Measurements from ENCODE around the gene DMTF1.
A peak's percentile ranks its signal among the peaks of the same experiment; 100 is the strongest.

The DMTF1 gene

DNA sequence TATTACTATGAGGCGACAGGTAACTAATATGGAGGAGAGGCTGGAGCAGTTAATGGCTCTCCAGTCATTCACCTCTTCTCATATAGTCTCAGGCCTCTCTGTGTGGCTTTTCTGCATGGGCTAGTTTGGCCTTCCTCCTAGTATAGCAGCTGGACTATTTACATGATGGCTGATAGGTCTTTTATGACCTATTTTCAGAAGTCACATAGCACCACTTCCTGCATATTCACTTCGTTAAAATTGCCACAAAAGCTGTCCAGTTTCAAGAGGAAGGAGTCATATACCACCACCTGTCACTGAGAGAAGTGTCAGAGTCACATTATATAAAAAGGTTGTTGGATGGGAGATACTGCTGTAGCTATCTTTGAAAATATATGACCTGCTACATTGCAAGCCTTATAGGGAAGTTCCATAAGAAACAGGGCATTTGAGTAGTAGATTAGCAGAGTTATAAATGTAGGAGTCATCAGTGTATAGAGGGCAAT, 8.0 kb upstream of the DMTF1 start:
- Histone ChIP-seq H3K4me1 (ENCODE audit: control insufficient read depth in 5 of 5, insufficient read depth in 5 of 5, low read length in 5 of 5) (peaks cover 0 to 3% (median 0%) of the 10 kb centered on the region in 5 donors), H3K36me3 (ENCODE audit: control insufficient read depth in 5 of 5, insufficient read depth in 5 of 5, low read length in 5 of 5) (no peaks in the 10 kb centered on the region), H3K27ac (ENCODE audit: low read depth, low read length) (no peak overlapping the region), H3K9me3 (ENCODE audit: control insufficient read depth in 5 of 5, low read length in 5 of 5) (no peaks in the 10 kb centered on the region), H3K27me3 (ENCODE audit: control insufficient read depth in 5 of 5, insufficient read depth in 4 of 5, low read length in 5 of 5) (no peaks in the 10 kb centered on the region), H3K9ac (ENCODE audit: low read length in 5 of 5) (no peak overlapping the region), H3K4me3 (ENCODE audit: low read depth in 1 of 5, low read length in 5 of 5) (no peak overlapping the region)

DNA sequence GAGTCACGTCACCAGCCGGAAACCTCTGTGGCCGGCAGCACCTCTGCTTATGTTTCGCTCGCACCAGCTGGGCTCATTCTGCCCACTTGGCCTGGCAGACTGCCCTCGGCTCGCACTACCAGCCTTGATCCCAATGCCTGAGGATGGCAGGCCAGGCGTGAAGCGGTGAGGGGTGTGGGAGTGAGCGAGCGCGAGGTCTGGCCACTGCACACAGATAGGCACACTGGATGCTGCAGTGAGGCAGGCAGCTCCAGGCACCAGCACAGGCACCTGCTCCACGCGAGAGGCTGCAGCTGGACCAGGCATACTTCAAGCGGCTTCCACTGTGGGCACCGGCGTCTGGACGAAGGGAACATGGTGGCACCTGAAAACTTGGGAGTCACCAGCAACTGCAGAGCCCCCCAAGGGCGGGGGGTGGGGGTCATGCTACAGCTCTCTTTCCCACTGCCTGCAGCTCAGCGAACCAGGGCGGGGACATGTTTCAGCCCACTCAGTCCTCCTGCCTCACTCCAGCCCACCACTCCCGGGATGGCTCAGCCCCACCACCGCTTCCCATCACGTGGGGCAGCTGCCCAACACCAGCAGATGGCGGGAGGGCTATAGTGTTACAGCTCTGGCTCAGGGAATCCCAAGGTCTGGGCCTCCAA, 5.4 kb upstream of the DMTF1 start:
- Histone ChIP-seq H3K9me3 (ENCODE audit: control insufficient read depth in 5 of 5, low read length in 5 of 5) (no peaks in the 10 kb centered on the region), H3K9ac (ENCODE audit: low read length in 5 of 5) (no peak overlapping the region), H3K4me3 (ENCODE audit: low read depth in 1 of 5, low read length in 5 of 5) (no peak overlapping the region), H3K36me3 (ENCODE audit: control insufficient read depth in 5 of 5, insufficient read depth in 5 of 5, low read length in 5 of 5) (no peaks in the 10 kb centered on the region), H3K27me3 (ENCODE audit: control insufficient read depth in 5 of 5, insufficient read depth in 4 of 5, low read length in 5 of 5) (no peaks in the 10 kb centered on the region), H3K27ac (ENCODE audit: low read depth, low read length) (no peak overlapping the region), H3K4me1 (ENCODE audit: control insufficient read depth in 5 of 5, insufficient read depth in 5 of 5, low read length in 5 of 5) (peaks cover 0 to 13% (median 8%) of the 10 kb centered on the region in 5 donors)

DNA sequence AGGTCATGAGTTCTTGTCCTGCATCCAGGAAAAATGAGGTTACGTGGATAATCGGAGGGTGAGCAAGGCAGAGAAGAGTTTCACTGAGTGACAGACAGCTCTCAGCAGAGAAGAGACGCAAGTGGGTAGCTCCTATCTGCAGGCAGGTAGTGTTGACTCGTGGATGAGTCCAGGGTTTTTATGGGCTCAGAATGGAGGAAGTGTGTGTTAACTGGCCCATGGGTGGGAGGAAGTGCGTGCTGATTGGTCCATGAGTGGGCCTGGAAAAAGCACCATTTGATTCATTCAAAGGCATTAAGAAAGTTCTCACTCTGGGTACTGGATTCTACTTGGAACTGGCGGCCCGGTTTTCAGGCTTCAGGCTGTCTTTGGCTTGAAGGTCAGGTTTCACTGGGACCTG, 4.8 kb upstream of the DMTF1 start:
- Histone ChIP-seq H3K9ac (ENCODE audit: low read length in 5 of 5) (no peak overlapping the region), H3K27ac (ENCODE audit: low read depth, low read length) (no peak overlapping the region), H3K4me1 (ENCODE audit: control insufficient read depth in 5 of 5, insufficient read depth in 5 of 5, low read length in 5 of 5) (peaks cover 0 to 14% (median 8%) of the 10 kb centered on the region in 5 donors), H3K4me3 (ENCODE audit: low read depth in 1 of 5, low read length in 5 of 5) (no peak overlapping the region), H3K36me3 (ENCODE audit: control insufficient read depth in 5 of 5, insufficient read depth in 5 of 5, low read length in 5 of 5) (no peaks in the 10 kb centered on the region), H3K27me3 (ENCODE audit: control insufficient read depth in 5 of 5, insufficient read depth in 4 of 5, low read length in 5 of 5) (no peaks in the 10 kb centered on the region), H3K9me3 (ENCODE audit: control insufficient read depth in 5 of 5, low read length in 5 of 5) (no peaks in the 10 kb centered on the region)

DNA sequence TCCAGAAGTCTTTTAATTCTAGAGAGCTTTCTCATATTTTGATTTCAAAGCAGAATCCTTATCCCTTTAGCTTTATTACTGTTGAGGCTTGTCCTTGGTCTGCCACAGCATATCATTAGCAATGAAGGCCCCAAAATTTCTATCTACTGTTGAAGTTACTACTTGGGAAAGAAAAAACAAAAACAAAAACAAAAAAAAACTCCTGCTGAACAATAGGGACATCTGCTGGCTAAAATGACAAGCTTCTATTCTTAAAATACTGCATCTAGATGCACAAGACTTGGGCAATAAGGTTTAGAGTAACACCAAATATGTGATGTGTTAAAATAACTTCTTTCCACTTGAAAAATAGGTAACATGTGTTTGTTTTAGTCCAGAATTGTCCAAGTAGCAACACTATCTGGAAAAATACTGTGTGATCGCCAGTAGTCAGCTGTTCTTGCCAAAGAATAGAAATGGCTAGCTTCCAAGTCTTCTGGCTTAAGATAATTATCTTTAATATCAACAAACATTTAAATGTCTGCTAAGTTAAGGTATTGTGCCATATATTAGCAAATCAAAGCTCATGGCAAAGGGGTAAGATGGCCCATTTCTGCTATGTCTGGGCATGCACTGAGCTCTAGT, 3.8 kb upstream of the DMTF1 start:
- Histone ChIP-seq H3K9me3 (ENCODE audit: control insufficient read depth in 5 of 5, low read length in 5 of 5) (no peaks in the 10 kb centered on the region), H3K4me3 (ENCODE audit: low read depth in 1 of 5, low read length in 5 of 5) (no peak overlapping the region), H3K4me1 (ENCODE audit: control insufficient read depth in 5 of 5, insufficient read depth in 5 of 5, low read length in 5 of 5) (peaks cover 0 to 15% (median 11%) of the 10 kb centered on the region in 5 donors), H3K27me3 (ENCODE audit: control insufficient read depth in 5 of 5, insufficient read depth in 4 of 5, low read length in 5 of 5) (no peaks in the 10 kb centered on the region), H3K9ac (ENCODE audit: low read length in 5 of 5) (no peak overlapping the region), H3K36me3 (ENCODE audit: control insufficient read depth in 5 of 5, insufficient read depth in 5 of 5, low read length in 5 of 5) (no peaks in the 10 kb centered on the region), H3K27ac (ENCODE audit: low read depth, low read length) (no peak overlapping the region)

DNA sequence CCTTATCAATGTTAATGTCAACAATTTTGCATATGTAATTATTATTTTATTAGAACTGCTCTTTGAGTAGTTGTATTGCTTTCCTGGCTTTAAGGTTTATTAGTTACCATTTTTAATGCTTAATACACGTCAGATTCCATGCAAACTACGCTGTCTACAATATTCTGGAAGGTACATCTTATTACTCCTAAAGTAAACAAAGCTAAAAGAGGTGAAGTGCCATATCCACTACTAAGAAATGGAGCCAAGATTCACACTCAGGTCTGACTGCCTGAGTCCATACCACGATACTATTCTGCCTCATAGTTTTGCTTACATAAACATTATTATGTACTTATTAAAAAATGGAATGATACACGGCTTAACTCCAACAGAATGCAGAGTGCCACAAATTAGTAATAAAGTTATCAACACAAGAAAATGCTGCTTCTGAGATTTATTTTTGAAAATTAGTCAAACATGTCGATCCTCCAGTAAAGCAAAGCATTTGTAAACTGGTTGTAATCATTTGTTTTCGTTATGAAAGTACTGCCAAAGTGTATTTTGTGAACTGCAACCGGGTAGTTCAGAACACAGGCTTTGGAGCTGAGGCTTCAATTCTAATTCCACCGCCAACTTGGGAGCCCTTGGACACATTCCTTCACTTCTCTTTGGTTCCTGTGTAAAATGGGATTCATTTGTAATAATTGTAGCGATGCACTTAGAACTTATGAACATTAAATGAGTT, 1.1 kb upstream of the DMTF1 start:
- Histone ChIP-seq H3K27me3 (ENCODE audit: control insufficient read depth in 5 of 5, insufficient read depth in 4 of 5, low read length in 5 of 5) (no peaks in the 10 kb centered on the region), H3K9me3 (ENCODE audit: control insufficient read depth in 5 of 5, low read length in 5 of 5) (no peaks in the 10 kb centered on the region), H3K4me3 (ENCODE audit: low read depth in 1 of 5, low read length in 5 of 5) (peak overlapping the region in 4 of 5 donors; percentile 79 to 89 (median 88)), H3K9ac (ENCODE audit: low read length in 5 of 5) (peak overlapping the region; percentile 57 to 94 (median 82)), H3K27ac (ENCODE audit: low read depth, low read length) (peak overlapping the region; percentile 99), H3K4me1 (ENCODE audit: control insufficient read depth in 5 of 5, insufficient read depth in 5 of 5, low read length in 5 of 5) (peaks cover 4 to 41% (median 34%) of the 10 kb centered on the region in 5 donors), H3K36me3 (ENCODE audit: control insufficient read depth in 5 of 5, insufficient read depth in 5 of 5, low read length in 5 of 5) (no peaks in the 10 kb centered on the region)

DNA sequence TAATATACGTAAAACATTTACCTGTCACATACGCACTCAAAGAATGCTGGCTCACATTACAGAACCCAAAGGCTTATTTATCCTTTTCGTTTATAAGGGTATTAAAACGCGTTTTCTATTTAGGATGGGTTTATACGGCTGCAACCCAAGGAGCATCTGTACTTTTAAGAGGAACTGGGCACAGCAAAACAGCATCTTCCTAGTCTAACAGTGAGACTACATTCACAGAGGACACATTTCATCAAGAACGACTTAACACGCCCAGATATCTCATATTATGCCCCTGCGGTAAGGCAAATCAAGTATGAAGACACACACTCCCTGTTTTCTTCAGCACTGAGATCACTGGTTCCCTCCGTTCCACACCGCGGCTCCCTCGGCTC, 533 bp upstream of the DMTF1 start:
- no peaks in the 10 kb centered on the region for H3K9me3 ChIP-seq (ENCODE audit: control insufficient read depth in 5 of 5, low read length in 5 of 5)
- H3K36me3 ChIP-seq (ENCODE audit: control insufficient read depth in 5 of 5, insufficient read depth in 5 of 5, low read length in 5 of 5): no peaks in the 10 kb centered on the region
- H3K4me1 ChIP-seq (ENCODE audit: control insufficient read depth in 5 of 5, insufficient read depth in 5 of 5, low read length in 5 of 5): peaks cover 4 to 46% (median 39%) of the 10 kb centered on the region in 5 donors
- H3K4me3 ChIP-seq (ENCODE audit: low read depth in 1 of 5, low read length in 5 of 5): peak overlapping the region; percentile 63 to 89 (median 88)
- peak overlapping the region; percentile 99 for H3K27ac ChIP-seq (ENCODE audit: low read depth, low read length)
- H3K27me3 ChIP-seq (ENCODE audit: control insufficient read depth in 5 of 5, insufficient read depth in 4 of 5, low read length in 5 of 5): no peaks in the 10 kb centered on the region
- H3K9ac ChIP-seq (ENCODE audit: low read length in 5 of 5): peak overlapping the region; percentile 57 to 94 (median 82)

DNA sequence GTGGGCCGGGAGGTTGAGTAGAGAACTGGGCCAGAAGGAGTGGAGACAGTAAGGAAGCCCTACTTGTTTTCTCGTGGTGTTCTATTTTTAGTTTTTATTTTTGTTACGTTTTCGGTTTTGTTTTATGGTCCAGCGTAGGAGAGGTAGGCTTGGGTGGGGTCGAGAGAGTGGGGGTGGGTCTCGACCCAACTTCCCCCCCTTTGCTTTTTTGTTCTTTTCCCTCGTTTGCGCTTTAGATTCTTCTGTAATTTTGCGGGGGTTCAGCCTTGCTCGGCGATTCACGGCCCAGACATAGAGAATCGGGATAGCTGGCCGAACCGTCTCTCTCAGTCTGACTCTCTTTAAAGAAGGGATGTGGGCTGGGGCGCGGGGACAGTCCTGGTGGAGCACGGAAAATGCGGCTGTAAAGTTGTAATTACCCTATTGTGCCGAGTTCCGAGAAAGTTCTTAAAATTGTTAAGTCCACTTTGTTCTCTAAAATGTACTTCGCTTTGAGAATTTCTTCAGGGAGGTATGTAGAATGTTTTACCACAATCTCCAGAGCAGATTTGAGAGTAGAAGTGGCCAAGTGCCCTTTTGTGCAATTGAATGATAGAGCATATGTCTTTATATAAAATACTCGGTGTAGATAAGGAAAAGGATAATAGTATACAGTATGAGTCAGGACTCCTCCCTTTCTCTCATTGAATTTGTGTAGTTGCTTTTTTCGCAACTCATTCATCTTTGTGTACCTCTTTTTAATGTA, 816 bp downstream of the DMTF1 start:
- Histone ChIP-seq H3K4me1 (ENCODE audit: control insufficient read depth in 5 of 5, insufficient read depth in 5 of 5, low read length in 5 of 5) (peaks cover 4 to 52% (median 43%) of the 10 kb centered on the region in 5 donors), H3K4me3 (ENCODE audit: low read depth in 1 of 5, low read length in 5 of 5) (peak overlapping the region; percentile 63 to 94 (median 88)), H3K27ac (ENCODE audit: low read depth, low read length) (peak overlapping the region; percentile 99), H3K36me3 (ENCODE audit: control insufficient read depth in 5 of 5, insufficient read depth in 5 of 5, low read length in 5 of 5) (no peaks in the 10 kb centered on the region), H3K9me3 (ENCODE audit: control insufficient read depth in 5 of 5, low read length in 5 of 5) (no peaks in the 10 kb centered on the region), H3K9ac (ENCODE audit: low read length in 5 of 5) (peak overlapping the region; percentile 60 to 94 (median 80)), H3K27me3 (ENCODE audit: control insufficient read depth in 5 of 5, insufficient read depth in 4 of 5, low read length in 5 of 5) (no peaks in the 10 kb centered on the region)

DNA sequence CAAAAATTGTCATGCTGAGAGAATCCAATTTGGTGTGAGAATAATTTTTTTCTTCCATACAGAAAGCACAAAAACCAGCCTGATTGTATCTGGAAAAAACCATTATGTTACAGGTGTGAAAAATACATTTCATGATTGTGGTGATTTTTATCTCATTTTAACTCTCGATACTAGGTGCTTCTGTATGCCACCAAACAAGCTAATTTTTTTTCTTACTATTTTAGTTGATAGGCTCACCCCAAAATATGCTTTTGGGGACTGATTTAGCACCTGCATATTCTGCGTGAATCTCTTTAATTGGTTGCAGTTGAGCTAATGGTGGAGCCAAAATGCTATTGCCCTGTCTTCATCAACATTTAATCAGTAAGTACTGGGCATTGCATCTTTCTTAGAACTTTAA, 1.9 kb downstream of the DMTF1 start:
- peak overlapping the region; percentile 63 to 94 (median 88) for H3K4me3 ChIP-seq (ENCODE audit: low read depth in 1 of 5, low read length in 5 of 5)
- H3K36me3 ChIP-seq (ENCODE audit: control insufficient read depth in 5 of 5, insufficient read depth in 5 of 5, low read length in 5 of 5): no peaks in the 10 kb centered on the region
- peak overlapping the region; percentile 99 for H3K27ac ChIP-seq (ENCODE audit: low read depth, low read length)
- peaks cover 4 to 52% (median 43%) of the 10 kb centered on the region in 5 donors for H3K4me1 ChIP-seq (ENCODE audit: control insufficient read depth in 5 of 5, insufficient read depth in 5 of 5, low read length in 5 of 5)
- H3K27me3 ChIP-seq (ENCODE audit: control insufficient read depth in 5 of 5, insufficient read depth in 4 of 5, low read length in 5 of 5): no peaks in the 10 kb centered on the region
- H3K9me3 ChIP-seq (ENCODE audit: control insufficient read depth in 5 of 5, low read length in 5 of 5): no peaks in the 10 kb centered on the region
- H3K9ac ChIP-seq (ENCODE audit: low read length in 5 of 5): peak overlapping the region in 2 of 5 donors; percentile 35 to 94

DNA sequence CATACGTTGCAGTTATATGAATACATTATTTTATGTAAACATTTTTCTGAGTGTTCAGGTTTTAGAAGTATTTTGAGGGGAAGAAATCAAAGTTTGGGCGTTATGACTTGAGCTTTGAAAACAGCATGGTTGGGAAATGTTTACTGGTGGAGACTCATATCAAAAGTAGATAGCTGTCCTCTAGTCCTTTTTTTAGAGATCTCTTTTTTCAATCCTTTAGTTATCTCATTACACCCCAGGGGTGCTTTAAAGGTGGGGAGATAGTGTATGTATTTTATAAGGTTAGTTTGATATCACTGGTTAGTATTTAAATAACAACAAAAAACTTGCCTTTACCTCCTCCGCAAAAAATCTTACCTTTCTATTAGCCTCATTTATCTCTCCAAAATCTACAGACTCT, 2.3 kb downstream of the DMTF1 start:
- peaks cover 4 to 55% (median 43%) of the 10 kb centered on the region in 5 donors for H3K4me1 ChIP-seq (ENCODE audit: control insufficient read depth in 5 of 5, insufficient read depth in 5 of 5, low read length in 5 of 5)
- H3K9me3 ChIP-seq (ENCODE audit: control insufficient read depth in 5 of 5, low read length in 5 of 5): no peaks in the 10 kb centered on the region
- peak overlapping the region in 2 of 5 donors; percentile 35 to 94 for H3K9ac ChIP-seq (ENCODE audit: low read length in 5 of 5)
- no peaks in the 10 kb centered on the region for H3K36me3 ChIP-seq (ENCODE audit: control insufficient read depth in 5 of 5, insufficient read depth in 5 of 5, low read length in 5 of 5)
- no peaks in the 10 kb centered on the region for H3K27me3 ChIP-seq (ENCODE audit: control insufficient read depth in 5 of 5, insufficient read depth in 4 of 5, low read length in 5 of 5)
- peak overlapping the region; percentile 3 to 94 (median 88) for H3K4me3 ChIP-seq (ENCODE audit: low read depth in 1 of 5, low read length in 5 of 5)
- no peak overlapping the region for H3K27ac ChIP-seq (ENCODE audit: low read depth, low read length)
